ENCODE data around the gene SIPA1L2.

The SIPA1L2 gene

DNA sequence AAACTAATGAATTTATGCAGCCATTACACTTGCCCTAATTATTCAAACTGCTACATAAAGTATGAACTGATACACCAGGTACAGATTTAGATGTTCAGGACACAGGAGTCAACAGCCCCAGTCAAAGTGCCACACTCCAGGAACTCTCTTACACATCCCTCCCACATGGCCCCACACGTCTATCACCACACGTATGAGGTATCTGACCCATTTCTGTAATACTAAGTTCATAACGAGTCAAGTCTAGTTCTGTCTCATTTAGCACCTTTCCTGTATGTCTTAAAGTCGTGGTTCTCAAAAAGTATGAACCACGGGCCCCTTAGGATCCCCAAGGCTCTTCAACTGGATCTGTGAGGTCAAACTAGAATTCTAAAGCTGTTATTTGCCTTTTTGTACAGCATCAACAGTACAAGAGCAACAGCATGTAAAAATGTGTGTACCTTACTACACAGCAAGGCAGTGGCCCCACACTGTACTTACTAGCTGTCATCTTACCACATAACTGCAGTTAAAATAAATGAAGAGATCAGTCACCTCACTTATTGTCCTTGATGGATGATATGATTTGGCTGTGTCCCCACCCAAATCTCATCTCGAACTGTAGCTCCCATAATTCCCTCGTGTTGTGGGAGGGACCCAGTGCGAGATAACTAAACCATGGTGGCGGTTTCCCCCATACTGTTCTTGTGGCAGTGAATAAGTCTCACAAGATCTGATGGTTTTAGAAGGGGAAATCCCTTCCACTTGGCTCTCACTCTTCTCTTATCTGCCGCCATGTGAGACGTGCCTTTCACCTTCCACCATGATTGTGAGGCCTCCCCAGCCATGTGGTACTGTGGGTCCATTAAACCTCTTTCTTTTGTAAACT, 42.6 kb downstream of the SIPA1L2 start:
- DNase-seq: no peak

DNA sequence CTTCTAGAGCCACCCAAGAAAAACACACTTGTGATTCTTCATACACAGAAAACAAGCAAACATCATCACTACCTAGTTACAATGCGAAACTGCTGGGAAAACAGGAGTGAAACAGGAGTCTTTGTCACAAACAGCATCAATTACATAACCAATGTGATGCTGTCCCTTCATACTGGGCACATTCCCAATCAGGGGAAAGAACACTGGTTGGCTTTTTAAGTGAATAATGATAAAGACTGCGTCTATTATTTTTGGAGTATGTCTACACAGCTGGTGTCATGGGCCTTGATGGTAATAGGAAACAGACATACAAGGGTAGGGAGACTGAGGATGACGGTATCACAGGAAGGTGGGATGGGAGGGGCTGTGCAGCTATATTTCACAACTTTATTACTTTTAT, 43.3 kb downstream of the SIPA1L2 start:
- no peak for DNase-seq

DNA sequence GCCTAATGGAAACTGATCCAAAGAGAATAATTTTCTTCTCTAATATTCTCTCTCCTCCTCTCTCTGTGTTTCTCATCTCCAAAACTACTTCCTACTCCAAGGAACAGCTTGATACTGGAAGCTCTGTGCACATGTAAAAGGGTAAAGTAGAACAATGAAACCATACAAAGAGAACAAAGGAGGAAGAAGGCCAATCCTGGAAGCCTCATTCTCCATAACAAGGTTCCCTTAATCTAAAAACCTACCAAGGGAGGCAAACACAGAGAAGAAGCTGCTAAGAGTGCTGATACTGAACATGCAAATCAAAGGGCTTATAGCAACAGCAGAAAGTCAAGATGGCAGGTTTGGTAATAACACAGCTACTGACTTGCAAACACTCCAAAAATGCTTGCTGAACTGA, 44.4 kb downstream of the SIPA1L2 start:
- DNase-seq: no peak

DNA sequence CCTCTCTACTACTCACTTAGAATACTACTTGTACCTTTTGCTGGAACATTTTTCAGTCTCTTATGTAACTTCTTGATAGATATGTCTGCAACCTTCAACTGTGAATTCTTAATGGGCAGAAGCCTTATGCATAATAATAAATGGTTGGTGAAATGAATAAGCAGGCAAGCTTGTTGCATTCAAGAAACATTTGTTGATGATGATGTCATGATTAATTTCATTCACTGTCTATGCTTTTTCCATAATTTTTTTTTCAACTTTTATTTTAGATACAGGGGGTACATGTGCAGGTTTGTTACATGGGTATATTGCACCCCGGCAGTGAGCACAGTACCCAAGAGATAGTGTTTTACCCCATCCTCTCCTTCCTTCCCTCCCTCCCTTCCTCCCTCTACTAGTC, 48.0 kb downstream of the SIPA1L2 start:
- no peak for DNase-seq

Data from NCI-H2227 treated with DMSO at 0.1 percent for 48 hours (cell line).